Upper lobe of right lung (tissue), 1 donor: Measurements from ENCODE around the gene TFEC. TPM values are rescaled to one million over a fixed set of nuclear protein-coding genes. Genes with fewer than 3 reads are reported as not detected.

Experiments
- ATAC-seq: fragments of 200-7000 bp; cut with Tn5 transposase; one replicate; pipeline ENCODE4 v1.9.1; 2020; ENCODE audit warnings: mild to moderate bottlenecking, moderate library complexity
- DNase-seq: peaks from one replicate; pipeline ENCODE4 v3.0.0-alpha.2; 2020
- H3K27ac ChIP-seq: fragments of 200-600 bp; one replicate; pipeline ENCODE4 v1.8.0; 2022
- H3K27me3 ChIP-seq: fragments of 200-600 bp; one replicate; pipeline ENCODE4 v1.8.0; 2022; ENCODE audit warnings: mild to moderate bottlenecking
- H3K36me3 ChIP-seq: fragments of 200-600 bp; one replicate; pipeline ENCODE4 v1.8.0; 2022
- H3K4me1 ChIP-seq: fragments of 200-600 bp; one replicate; pipeline ENCODE4 v1.8.0; 2022
- H3K4me3 ChIP-seq: fragments of 200-600 bp; one replicate; pipeline ENCODE4 v1.8.0; 2022; ENCODE audit warnings: mild to moderate bottlenecking
- H3K9me3 ChIP-seq: fragments of 200-600 bp; one replicate; pipeline ENCODE4 v1.8.0; 2022
- intact Hi-C: fragments of 100-400 bp; cut with DNase I; formaldehyde crosslinking; loops from one replicate; pipeline ENCODE4 v1.11.0; 2022
- total RNA-seq: library from RNA; stranded (reverse); fragmentation: NEBNext Ultra II Directional; extraction: Animal tissue kit (Norgen Biotek cat#: 25700); gene quantifications from one replicate; pipeline ENCODE4 v1.2.1, GENCODE V29; 2021
- TF ChIP-seq, protein P1 (sequence below): fragments of 200-600 bp; IDR thresholded peaks from one replicate; pipeline ENCODE4 v1.8.0; 2022; ENCODE audit warnings: antibody characterized with exemption
- donor health status: DM: no; HTN: yes; CAD: no; lungs with severe emphysema.

The TFEC gene
- total RNA-seq, 1 donor from 2014 or later: 29.8 TPM

DNA sequence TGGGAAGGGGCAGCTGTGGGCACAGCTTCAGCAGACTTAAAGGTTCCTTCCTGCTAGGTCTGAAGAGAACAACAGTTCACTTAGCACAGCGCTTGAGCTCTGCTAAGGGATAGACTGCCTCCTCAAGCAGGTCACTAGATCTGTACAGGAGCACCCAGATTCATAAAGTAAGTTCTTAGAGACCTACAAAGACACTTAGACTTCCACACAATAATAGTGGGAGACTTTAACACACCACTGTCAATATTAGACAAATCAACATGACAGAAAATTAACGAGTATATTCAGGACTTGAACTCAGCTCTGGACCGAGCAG, 140.9 kb downstream of the TFEC start:
- Histone ChIP-seq H3K9me3 (no peaks in the 10 kb centered on the region), H3K36me3 (no peaks in the 10 kb centered on the region), H3K4me1 (no peaks in the 10 kb centered on the region), H3K27me3 (no peaks in the 10 kb centered on the region), H3K4me3 (no peak overlapping the region), H3K27ac (no peak overlapping the region)
- intact Hi-C loops: no loop called here
- DNase-seq (no peak), ATAC-seq (no peak)
- TF ChIP-seq, protein P1, sequence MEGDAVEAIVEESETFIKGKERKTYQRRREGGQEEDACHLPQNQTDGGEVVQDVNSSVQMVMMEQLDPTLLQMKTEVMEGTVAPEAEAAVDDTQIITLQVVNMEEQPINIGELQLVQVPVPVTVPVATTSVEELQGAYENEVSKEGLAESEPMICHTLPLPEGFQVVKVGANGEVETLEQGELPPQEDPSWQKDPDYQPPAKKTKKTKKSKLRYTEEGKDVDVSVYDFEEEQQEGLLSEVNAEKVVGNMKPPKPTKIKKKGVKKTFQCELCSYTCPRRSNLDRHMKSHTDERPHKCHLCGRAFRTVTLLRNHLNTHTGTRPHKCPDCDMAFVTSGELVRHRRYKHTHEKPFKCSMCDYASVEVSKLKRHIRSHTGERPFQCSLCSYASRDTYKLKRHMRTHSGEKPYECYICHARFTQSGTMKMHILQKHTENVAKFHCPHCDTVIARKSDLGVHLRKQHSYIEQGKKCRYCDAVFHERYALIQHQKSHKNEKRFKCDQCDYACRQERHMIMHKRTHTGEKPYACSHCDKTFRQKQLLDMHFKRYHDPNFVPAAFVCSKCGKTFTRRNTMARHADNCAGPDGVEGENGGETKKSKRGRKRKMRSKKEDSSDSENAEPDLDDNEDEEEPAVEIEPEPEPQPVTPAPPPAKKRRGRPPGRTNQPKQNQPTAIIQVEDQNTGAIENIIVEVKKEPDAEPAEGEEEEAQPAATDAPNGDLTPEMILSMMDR: no peak

DNA sequence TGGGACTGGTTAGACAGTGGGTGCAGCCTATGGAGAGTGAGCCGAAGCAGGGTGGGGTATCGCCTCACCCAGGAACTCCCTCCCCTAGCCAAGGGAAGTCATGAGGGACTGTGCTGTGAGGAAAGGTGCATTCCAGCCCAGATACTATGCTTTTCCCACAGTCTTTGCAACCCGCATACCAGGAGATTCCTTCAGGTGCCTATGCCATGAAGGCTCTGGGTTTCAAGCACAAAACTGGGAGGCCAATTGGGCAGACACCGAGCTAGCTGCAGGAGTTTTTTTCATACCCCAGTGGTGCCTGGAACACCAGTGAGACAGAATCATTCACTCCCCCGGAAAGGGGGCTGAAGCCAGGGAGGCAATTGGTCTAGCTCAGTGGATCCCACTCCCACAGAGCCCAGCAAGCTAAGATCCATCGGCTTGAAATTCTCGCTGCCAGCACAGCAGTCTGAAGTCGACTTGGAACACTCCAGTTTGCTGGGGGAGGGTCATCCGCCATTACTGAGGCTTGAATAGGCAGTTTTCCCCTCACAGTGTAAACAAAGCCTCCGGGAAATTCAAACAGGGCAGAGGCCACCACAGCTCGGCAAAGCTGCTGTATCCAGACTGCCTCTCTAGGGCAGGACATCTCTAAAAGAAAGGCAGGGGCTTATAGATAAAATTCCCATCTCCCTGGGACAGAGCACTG, 141.4 kb downstream of the TFEC start:
- intact Hi-C loops: no loop called here
- H3K9me3 ChIP-seq: no peaks in the 10 kb centered on the region
- no peak for ATAC-seq
- no peak overlapping the region for H3K4me3 ChIP-seq
- no peak for DNase-seq
- TF ChIP-seq, protein P1: no peak
- no peak overlapping the region for H3K27ac ChIP-seq
- H3K36me3 ChIP-seq: no peaks in the 10 kb centered on the region
- H3K27me3 ChIP-seq: no peaks in the 10 kb centered on the region
- no peaks in the 10 kb centered on the region for H3K4me1 ChIP-seq

DNA sequence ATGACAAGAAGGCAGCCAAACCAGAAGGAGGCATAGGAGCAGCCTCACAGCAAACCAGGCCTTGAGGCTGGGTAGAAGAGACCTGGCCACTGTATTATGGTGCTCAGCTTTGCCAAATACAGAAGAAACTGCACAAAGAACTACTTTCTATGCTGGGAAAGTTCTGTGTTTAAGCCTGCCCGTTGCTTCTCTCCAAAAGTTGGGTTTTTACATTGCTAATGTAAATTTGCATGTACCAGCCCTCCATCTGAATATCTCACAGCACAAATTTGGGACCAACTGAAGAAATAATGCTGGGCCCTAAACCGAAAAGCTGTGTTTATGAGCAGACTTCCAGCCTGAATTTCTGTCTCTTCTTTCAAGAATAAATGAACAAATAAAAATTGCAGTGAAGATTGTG, 145.0 kb downstream of the TFEC start:
- Histone ChIP-seq H3K9me3 (no peaks in the 10 kb centered on the region), H3K4me1 (no peaks in the 10 kb centered on the region), H3K27me3 (no peaks in the 10 kb centered on the region), H3K36me3 (no peaks in the 10 kb centered on the region), H3K27ac (no peak overlapping the region), H3K4me3 (no peak overlapping the region)
- ATAC-seq: no peak
- TF ChIP-seq, protein P1: no peak
- intact Hi-C loops: no loop called here
- no peak for DNase-seq

Other genes with a start within 250 kb of the TFEC start
- 94.0 TPM for gene TES, start 179.8 kb upstream of the TFEC start, total RNA-seq